GM23248 (cell line): ENCODE results near the gene IQGAP3. TPM values are rescaled to one million over a fixed set of nuclear protein-coding genes. Genes with fewer than 3 reads are reported as not detected.

Experiments
- DNase-seq: peaks from one replicate; pipeline ENCODE4 v3.0.0-alpha.2; 2015
- H2AFZ ChIP-seq: fragments of 200-600 bp; sonication (generic); 2 replicates; pipeline ENCODE4 v1.6.1; 2016; ENCODE audit warnings: antibody characterized with exemption
- H3F3A ChIP-seq: fragments of 200-600 bp; sonication (generic); 2 replicates; pipeline ENCODE4 v1.6.1; 2016; ENCODE audit warnings: mild to moderate bottlenecking, antibody characterized with exemption, mixed run types; ENCODE audit not compliant: insufficient read depth
- H3K27ac ChIP-seq: fragments of 200-600 bp; sonication (generic); 2 replicates; pipeline ENCODE4 v1.5.1; 2016; ENCODE audit warnings: mild to moderate bottlenecking
- H3K27me3 ChIP-seq: fragments of 200-600 bp; sonication (generic); replicated peaks from 2 replicates; pipeline ENCODE4 v1.6.1; 2016; ENCODE audit warnings: mild to moderate bottlenecking; ENCODE audit not compliant: insufficient read depth
- H3K36me3 ChIP-seq: fragments of 200-600 bp; sonication (generic); 2 replicates; pipeline ENCODE4 v1.6.1; 2016; ENCODE audit warnings: low read depth, mild to moderate bottlenecking
- H3K4me1 ChIP-seq: fragments of 200-600 bp; sonication (generic); 2 replicates; pipeline ENCODE4 v1.6.1; 2016; ENCODE audit warnings: mild to moderate bottlenecking; ENCODE audit not compliant: insufficient read depth
- H3K4me2 ChIP-seq: fragments of 200-600 bp; sonication (generic); one replicate; pipeline ENCODE4 v1.6.1; 2016; ENCODE audit warnings: mild to moderate bottlenecking; ENCODE audit not compliant: unreplicated experiment
- H3K4me3 ChIP-seq: fragments of 200-600 bp; sonication (generic); 2 replicates; pipeline ENCODE4 v1.5.1; 2016; ENCODE audit warnings: mild to moderate bottlenecking
- H3K79me2 ChIP-seq: fragments of 200-600 bp; sonication (generic); 2 replicates; pipeline ENCODE4 v1.6.1; 2016; ENCODE audit warnings: mild to moderate bottlenecking; ENCODE audit not compliant: insufficient read depth
- H3K9ac ChIP-seq: fragments of 200-600 bp; sonication (generic); 2 replicates; pipeline ENCODE4 v1.6.1; 2016; ENCODE audit warnings: mild to moderate bottlenecking
- H3K9me2 ChIP-seq: fragments of 200-600 bp; sonication (generic); 2 replicates; pipeline ENCODE4 v1.6.1; 2016; ENCODE audit warnings: mixed run types, mild to moderate bottlenecking, moderate library complexity; ENCODE audit not compliant: insufficient read depth
- H3K9me3 ChIP-seq: fragments of 200-600 bp; sonication (generic); one replicate; pipeline ENCODE4 v1.6.1; 2017; ENCODE audit warnings: low read depth
- H4K20me1 ChIP-seq: fragments of 200-600 bp; sonication (generic); 2 replicates; pipeline ENCODE4 v1.6.0; 2016; ENCODE audit not compliant: insufficient read depth
- EZH2 ChIP-seq: fragments of 200-600 bp; sonication (generic); IDR thresholded peaks from 2 replicates; pipeline ENCODE4 v1.6.1; 2018; ENCODE audit warnings: antibody characterized with exemption, mild to moderate bottlenecking; ENCODE audit not compliant: insufficient read depth, poor library complexity, severe bottlenecking
- EZH2phosphoT487 ChIP-seq: fragments of 200-600 bp; sonication (generic); IDR thresholded peaks from 2 replicates; pipeline ENCODE4 v1.6.1; 2018; ENCODE audit warnings: antibody characterized with exemption, moderate library complexity, mild to moderate bottlenecking, low read depth; ENCODE audit not compliant: insufficient read depth
- WGBS, 2 experiments: methylation state at CpG; one replicate each; pipeline ENCODE4 v1.1.6; 2015 to 2017; ENCODE audit warnings: low lambda C conversion rate in 2 of 2, low coverage in 1 of 2; ENCODE audit errors: missing lambda C conversion rate in 2 of 2; 5-methylcytosine and 5-hydroxymethylcytosine counted together
- in situ Hi-C: fragments of 300-500 bp; cut with MboI; formaldehyde crosslinking; loops from 2 replicates; pipeline ENCODE4 v1.15.0; 2020
- polyA plus RNA-seq: library from polyadenylated mRNA; unstranded; fragments of >200 nt; fragmentation: Nextera tagmentation; extraction: Ambion mirVana; gene quantifications from 2 replicates; pipeline ENCODE4 v1.2.1, GENCODE V29; 2016
- total RNA-seq: library from RNA; depleted of rRNA; stranded (reverse); fragments of >200 nt; shearing (Covaris generic); gene quantifications from 2 replicates; pipeline ENCODE4 v1.2.3, GENCODE V29; 2014

Gene IQGAP3
- total and polyA plus RNA-seq, 2 experiments from 2014 or later, result 5.6 to 14.7 TPM

- Histone ChIP-seq H4K20me1 (no peaks in the 10 kb centered on the region), H2AFZ (no peak overlapping the region), H3K9ac (no peak overlapping the region), H3K27me3 (no peaks in the 10 kb centered on the region), H3K4me1 (peaks cover 11% of the 10 kb centered on the region), H3F3A (no peaks in the 10 kb centered on the region), H3K4me2 (no peak overlapping the region), H3K9me2 (no peaks in the 10 kb centered on the region), H3K4me3 (no peak overlapping the region), H3K36me3 (no peaks in the 10 kb centered on the region), H3K79me2 (no peaks in the 10 kb centered on the region), H3K27ac (no peak overlapping the region), H3K9me3 (no peaks in the 10 kb centered on the region)
- 97% methylated on average over 3 of the region's 3 CpGs for WGBS, 2 experiments
- TF ChIP-seq EZH2phosphoT487 (no peak), EZH2 (no peak)
- in situ Hi-C loops, result no loop called here
- DNase-seq, result no peak
Observed at GRCh38 chr1:156551066-156551643, 21.2 kb downstream of the IQGAP3 start.

- Histone ChIP-seq H3K27me3 (no peaks in the 10 kb centered on the region), H2AFZ (no peak overlapping the region), H3K9me3 (no peaks in the 10 kb centered on the region), H4K20me1 (no peaks in the 10 kb centered on the region), H3K79me2 (no peaks in the 10 kb centered on the region), H3K4me2 (no peak overlapping the region), H3K9me2 (no peaks in the 10 kb centered on the region), H3K36me3 (no peaks in the 10 kb centered on the region), H3F3A (no peaks in the 10 kb centered on the region), H3K9ac (no peak overlapping the region), H3K27ac (no peak overlapping the region), H3K4me1 (peaks cover 11% of the 10 kb centered on the region), H3K4me3 (no peak overlapping the region)
- TF ChIP-seq EZH2 (no peak), EZH2phosphoT487 (no peak)
- 95 to 96% methylated on average over 5 of the region's 5 CpGs for WGBS, 2 experiments
- in situ Hi-C loops, result no loop called here
- no peak for DNase-seq
Observed at GRCh38 chr1:156550346-156550745, 22.0 kb downstream of the IQGAP3 start.

GRCh38 chr1:156549831-156550230 is 22.5 kb downstream of the IQGAP3 start:
- H4K20me1 ChIP-seq, result no peaks in the 10 kb centered on the region
- no peaks in the 10 kb centered on the region for H3K9me2 ChIP-seq
- no peaks in the 10 kb centered on the region for H3K79me2 ChIP-seq
- H3K27ac ChIP-seq, result no peak overlapping the region
- DNase-seq, result no peak
- H3K9me3 ChIP-seq, result no peaks in the 10 kb centered on the region
- TF ChIP-seq EZH2 (no peak), EZH2phosphoT487 (no peak)
- H3K36me3 ChIP-seq, result no peaks in the 10 kb centered on the region
- H3F3A ChIP-seq, result no peaks in the 10 kb centered on the region
- 100% methylated on average over 1 of the region's 1 CpG for WGBS, 2 experiments
- no peak overlapping the region for H3K4me2 ChIP-seq
- H3K9ac ChIP-seq, result no peak overlapping the region
- in situ Hi-C loops, result no loop called here
- no peak overlapping the region for H3K4me3 ChIP-seq
- H2AFZ ChIP-seq, result no peak overlapping the region
- peaks cover 11% of the 10 kb centered on the region for H3K4me1 ChIP-seq
- no peaks in the 10 kb centered on the region for H3K27me3 ChIP-seq

GRCh38 chr1:156549390-156549789 is 23.0 kb downstream of the IQGAP3 start:
- H2AFZ ChIP-seq, result no peak overlapping the region
- H3F3A ChIP-seq, result no peaks in the 10 kb centered on the region
- WGBS, 2 experiments, result 93 to 100% methylated on average over 2 of the region's 2 CpGs
- TF ChIP-seq EZH2phosphoT487 (no peak), EZH2 (no peak)
- peaks cover 11% of the 10 kb centered on the region for H3K4me1 ChIP-seq
- H3K9me3 ChIP-seq, result no peaks in the 10 kb centered on the region
- DNase-seq, result no peak
- no peaks in the 10 kb centered on the region for H3K9me2 ChIP-seq
- H3K4me2 ChIP-seq, result no peak overlapping the region
- H3K79me2 ChIP-seq, result no peaks in the 10 kb centered on the region
- no peaks in the 10 kb centered on the region for H3K27me3 ChIP-seq
- no peak overlapping the region for H3K27ac ChIP-seq
- H3K9ac ChIP-seq, result no peak overlapping the region
- no peak overlapping the region for H3K4me3 ChIP-seq
- no peaks in the 10 kb centered on the region for H4K20me1 ChIP-seq
- in situ Hi-C loops, result no loop called here
- no peaks in the 10 kb centered on the region for H3K36me3 ChIP-seq

GRCh38 chr1:156547982-156548381 is 24.4 kb downstream of the IQGAP3 start:
- Histone ChIP-seq H3K4me1 (peaks cover 11% of the 10 kb centered on the region), H4K20me1 (no peaks in the 10 kb centered on the region), H3K4me2 (no peak overlapping the region), H3K36me3 (no peaks in the 10 kb centered on the region), H3K4me3 (no peak overlapping the region), H3K9me3 (no peaks in the 10 kb centered on the region), H3K9ac (no peak overlapping the region), H3K27me3 (no peaks in the 10 kb centered on the region), H2AFZ (no peak overlapping the region), H3K79me2 (no peaks in the 10 kb centered on the region), H3K27ac (no peak overlapping the region), H3F3A (no peaks in the 10 kb centered on the region), H3K9me2 (no peaks in the 10 kb centered on the region)
- 97 to 99% methylated on average over 9 of the region's 9 CpGs for WGBS, 2 experiments
- no peak for TF ChIP-seq EZH2
- TF ChIP-seq EZH2phosphoT487, result no peak
- DNase-seq, result no peak
- in situ Hi-C loops, result no loop called here
